Stomach (tissue), 4 donors: ENCODE data around the gene GALE.

Experiments
- CTCF ChIP-seq, 7 experiments: fragments of 450-650 bp in 4 of 7; fragments of 200-600 bp in 3 of 7; sonication (generic) in 3 of 7; IDR thresholded peaks; one replicate each; pipeline ENCODE4 v1.5.1; 2016 to 2019; ENCODE audit warnings: antibody characterized with exemption in 7 of 7, control low read depth in 2 of 7, mild to moderate bottlenecking in 1 of 7
- POLR2AphosphoS5 ChIP-seq, 3 donors: sonication (generic); formaldehyde crosslinking; IDR thresholded peaks; one replicate each; pipeline ENCODE4 v1.6.1; 2016; ENCODE audit warnings: antibody characterized with exemption in 3 of 3

GRCh38 chr1:23801876-23802275, 1.3 kb upstream of the GALE start:
- TF ChIP-seq CTCF (IDR thresholded peaks at IDR 0.05) (no peak), POLR2AphosphoS5 (IDR thresholded peaks at IDR 0.05) (no peak)
